Neutrophil (primary cell): Measurements from ENCODE around the gene HES4.

Experiments used
- H3K27ac ChIP-seq: fragments of 200-600 bp; sonication (generic); 2 replicates; pipeline ENCODE4 v1.5.1; 2016; ENCODE audit warnings: mild to moderate bottlenecking, moderate library complexity
- H3K27me3 ChIP-seq: fragments of 200-600 bp; sonication (generic); 2 replicates; pipeline ENCODE4 v1.6.0; 2016; ENCODE audit warnings: mild to moderate bottlenecking
- H3K36me3 ChIP-seq: fragments of 200-600 bp; sonication (generic); 2 replicates; pipeline ENCODE4 v1.5.1; 2017
- H3K4me1 ChIP-seq, 2 experiments: fragments of 200-600 bp in 1 of 2; sonication (generic) in 1 of 2; 1 replicate in 1 of 2; 2 replicates in 1 of 2; pipeline versions ENCODE4 v1.5.1 to v1.6.1; 2013 to 2016; ENCODE audit warnings: low read depth in 1 of 2, low read length in 1 of 2, mild to moderate bottlenecking in 1 of 2, moderate library complexity in 1 of 2; ENCODE audit not compliant: control insufficient read depth in 1 of 2, insufficient read depth in 1 of 2
- H3K4me3 ChIP-seq, 2 experiments: fragments of 200-600 bp in 1 of 2; sonication (generic) in 1 of 2; 1 replicate in 1 of 2; 2 replicates in 1 of 2; pipeline ENCODE4 v1.5.1; 2013 to 2016; ENCODE audit warnings: low read depth in 1 of 2, low read length in 1 of 2, mild to moderate bottlenecking in 1 of 2, moderate library complexity in 1 of 2
- H3K9me3 ChIP-seq: fragments of 200-600 bp; sonication (generic); 2 replicates; pipeline ENCODE4 v1.5.1; 2016
- CTCF ChIP-seq: fragments of 200-600 bp; sonication (generic); IDR thresholded peaks from 2 replicates; pipeline ENCODE4 v1.5.1; 2016; ENCODE audit warnings: antibody characterized with exemption

HES4 gene

DNA sequence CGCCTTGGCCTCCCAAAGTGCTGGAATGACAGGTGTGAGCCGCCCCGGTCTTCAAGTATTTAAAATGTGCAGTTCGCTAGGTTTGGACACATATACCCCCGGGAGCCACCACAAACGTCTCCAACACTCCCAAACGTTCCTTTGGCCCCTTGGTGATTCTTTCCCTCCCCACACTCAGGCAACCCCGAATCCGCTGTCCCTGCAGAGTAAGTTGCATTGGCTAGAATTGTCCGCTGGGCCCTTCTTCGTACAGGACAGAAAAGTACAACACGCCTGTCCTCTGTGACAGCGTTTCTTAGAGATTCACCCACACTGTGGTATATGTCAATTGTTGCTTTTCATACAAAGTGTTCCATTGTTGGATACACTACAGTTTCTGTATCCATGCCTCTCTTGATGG, 14.8 kb downstream of the HES4 start:
- H3K4me1 ChIP-seq = no peaks in the 10 kb centered on the region
- H3K27me3 ChIP-seq = peaks cover 98% of the 10 kb centered on the region
- H3K4me3 ChIP-seq = no peak overlapping the region
- no peaks in the 10 kb centered on the region for H3K9me3 ChIP-seq
- H3K27ac ChIP-seq = no peak overlapping the region
- no peak for TF ChIP-seq CTCF
- no peaks in the 10 kb centered on the region for H3K36me3 ChIP-seq

GRCh38 chr1:984476-984814, 15.5 kb downstream of the HES4 start:
- no peak for TF ChIP-seq CTCF
- Histone ChIP-seq H3K4me3 (no peak overlapping the region), H3K4me1 (no peaks in the 10 kb centered on the region), H3K27me3 (peaks cover 95% of the 10 kb centered on the region), H3K36me3 (no peaks in the 10 kb centered on the region), H3K9me3 (no peaks in the 10 kb centered on the region), H3K27ac (no peak overlapping the region)

GRCh38 chr1:983798-984475, 16.0 kb downstream of the HES4 start:
- Histone ChIP-seq H3K27me3 (peaks cover 92% of the 10 kb centered on the region), H3K9me3 (no peaks in the 10 kb centered on the region), H3K27ac (no peak overlapping the region), H3K4me3 (no peak overlapping the region), H3K36me3 (no peaks in the 10 kb centered on the region), H3K4me1 (no peaks in the 10 kb centered on the region)
- peak; percentile 78 for TF ChIP-seq CTCF

GRCh38 chr1:982765-983436, 17.0 kb downstream of the HES4 start:
- Histone ChIP-seq H3K27ac (no peak overlapping the region), H3K9me3 (no peaks in the 10 kb centered on the region), H3K4me1 (no peaks in the 10 kb centered on the region), H3K36me3 (no peaks in the 10 kb centered on the region), H3K4me3 (no peak overlapping the region), H3K27me3 (peaks cover 82% of the 10 kb centered on the region)
- TF ChIP-seq CTCF = no peak

DNA sequence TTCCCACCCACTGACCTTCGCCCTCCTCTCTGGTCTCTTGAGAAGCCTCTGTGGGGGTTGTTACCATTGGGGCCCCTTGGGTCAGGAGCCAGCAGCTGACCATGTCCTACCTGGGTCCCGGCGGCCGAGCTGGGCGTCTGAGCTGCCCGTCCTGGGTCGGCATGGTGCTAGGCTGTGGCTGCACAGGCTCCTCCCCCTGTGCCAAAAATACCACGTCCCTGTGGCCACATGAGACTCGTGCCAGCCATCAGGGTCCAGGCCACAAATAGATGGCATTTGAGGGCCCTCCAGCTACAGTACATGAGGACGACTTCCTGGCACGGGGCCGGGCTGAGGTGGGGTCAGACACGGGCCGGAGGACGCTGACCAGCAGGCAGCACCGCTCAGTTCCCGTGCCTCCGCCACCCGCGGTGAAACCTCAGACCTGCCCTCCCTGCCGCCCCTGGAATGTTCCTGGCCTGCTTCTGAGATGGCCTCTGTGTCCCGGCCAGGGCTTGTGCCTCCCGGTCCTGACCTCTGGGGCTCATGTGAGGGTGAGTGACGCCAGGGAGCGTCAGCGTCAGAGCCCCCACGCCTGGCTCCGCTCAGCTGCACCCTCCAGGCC, 17.8 kb downstream of the HES4 start, which contains the start of gene PERM1:
Gene PERM1 (minus strand): TSS at position 139 of the 604 bp plus-strand sequence. CDS start 1,064 bp downstream, outside the sequence.
- no peak for TF ChIP-seq CTCF
- Histone ChIP-seq H3K4me1 (no peaks in the 10 kb centered on the region), H3K4me3 (no peak within 1 kb of the TSS), H3K27ac (no peak within 1 kb of the TSS), H3K9me3 (no peaks in the 10 kb centered on the region), H3K36me3 (no peaks in the 10 kb centered on the region), H3K27me3 (peaks cover 75% of the 10 kb centered on the region)
